Activated naive CD4-positive, alpha-beta T cell treated with anti-CD3 and anti-CD28 coated beads, Interleukin-2, amount 10 ng/mL, durations not matched to agents 7 days and 5 days (primary cell): Measurements from ENCODE around the gene KNTC1.
"Not testable (repeated sequence)": the region's sequence is repeated elsewhere in the genome, so short reads cannot be mapped to it uniquely, and the experiment has no call there.

Experiments used
- CTCF ChIA-PET: fragments of 350-600 bp; sonication (Branson Sonifier 250); formaldehyde crosslinking; loops from one replicate; lab custom pipeline; 2021; ENCODE audit warnings: antibody characterized with exemption; lab: Charles Lee
- DNase-seq: peaks from one replicate; pipeline ENCODE4 v3.0.0-alpha.2; 2020
- H3K27ac Mint-ChIP-seq: one replicate; pipeline ENCODE4 v1.8.0; 2021; ENCODE audit warnings: mild to moderate bottlenecking, moderate library complexity, mixed read lengths
- H3K27me3 Mint-ChIP-seq: one replicate; pipeline ENCODE4 v1.8.0; 2021; ENCODE audit warnings: mild to moderate bottlenecking, mixed read lengths
- H3K36me3 Mint-ChIP-seq: one replicate; pipeline ENCODE4 v1.8.0; 2021; ENCODE audit warnings: mixed read lengths
- H3K4me1 Mint-ChIP-seq: one replicate; pipeline ENCODE4 v1.8.0; 2021; ENCODE audit warnings: mixed read lengths
- H3K4me3 Mint-ChIP-seq: one replicate; pipeline ENCODE4 v1.8.0; 2021; ENCODE audit warnings: mild to moderate bottlenecking, moderate library complexity, mixed read lengths
- H3K9me3 Mint-ChIP-seq: one replicate; pipeline ENCODE4 v1.8.0; 2021; ENCODE audit warnings: mixed read lengths

KNTC1 gene

DNA sequence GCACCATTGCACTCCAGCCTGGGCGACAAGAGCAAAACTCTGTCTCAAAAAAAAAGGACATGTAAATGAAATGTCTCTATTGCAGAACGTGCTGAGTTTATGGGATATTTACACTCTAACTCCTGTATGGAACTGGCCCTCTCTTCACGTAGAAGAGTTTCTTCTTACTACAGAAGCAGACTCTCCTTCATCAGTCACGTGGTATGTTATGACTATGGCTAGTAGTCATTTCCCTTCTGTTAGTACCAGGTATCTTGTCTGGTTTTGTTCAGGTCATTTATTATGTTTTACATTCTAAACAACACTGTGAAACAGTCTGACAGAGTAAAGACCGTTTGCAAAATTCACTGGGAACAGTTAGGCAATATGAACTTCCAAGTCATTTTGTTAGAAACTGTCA, 20.3 kb downstream of the KNTC1 start:
- Mint-ChIP-seq H3K4me3 (no peak overlapping the region), H3K27me3 (no peaks in the 10 kb centered on the region), H3K9me3 (no peaks in the 10 kb centered on the region), H3K27ac (no peak overlapping the region), H3K4me1 (no peaks in the 10 kb centered on the region), H3K36me3 (peaks cover 35% of the 10 kb centered on the region)
- CTCF ChIA-PET, result interaction anchor here (0.9 kb wide), 1 partner anchor 9 kb away, joined by 3 read pairs; no protein-coding TSS in a partner anchor
- no peak for DNase-seq

DNA sequence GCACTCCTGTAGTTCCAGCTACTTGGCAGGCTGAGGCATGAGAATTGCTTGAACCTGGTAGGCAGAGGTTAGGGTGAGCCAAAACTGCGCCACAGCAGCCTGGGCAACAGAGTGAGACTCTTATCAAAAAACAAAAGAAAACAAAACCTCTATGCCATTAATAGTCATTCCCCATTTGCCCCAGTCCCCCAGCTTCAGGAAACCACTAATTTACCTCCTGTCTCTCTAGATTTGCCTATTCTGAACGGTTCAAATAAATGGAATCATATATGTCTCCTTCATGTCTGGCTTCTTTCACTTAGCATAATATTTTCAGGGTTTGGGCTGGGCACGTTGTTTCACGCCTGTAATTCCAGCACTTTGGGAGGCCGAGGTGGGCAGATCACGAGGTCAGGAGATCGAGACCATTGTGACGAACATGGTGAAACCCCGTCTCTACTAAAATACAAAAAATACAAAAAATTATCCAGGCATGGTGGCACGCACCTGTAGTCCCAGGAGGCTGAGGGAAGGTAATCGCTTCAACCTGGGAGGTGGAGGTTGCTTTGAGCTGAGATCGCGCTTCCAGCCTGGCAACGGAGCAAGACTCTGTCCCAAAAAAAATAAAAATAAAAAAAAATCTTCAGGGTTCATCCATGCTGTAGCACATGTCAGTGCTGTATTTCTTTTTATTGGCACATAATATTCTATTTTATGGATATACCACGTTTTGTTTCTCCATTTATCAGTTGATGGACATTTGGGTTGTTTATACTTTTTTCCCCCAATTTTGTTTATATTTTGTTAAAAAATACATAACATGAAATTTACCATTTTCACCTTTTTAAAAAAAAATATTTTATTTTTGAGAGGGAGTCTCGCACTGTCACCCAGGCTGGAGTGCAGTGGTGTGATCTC, 31.9 kb downstream of the KNTC1 start:
- peaks cover 35% of the 10 kb centered on the region for H3K36me3 Mint-ChIP-seq
- no peak overlapping the region for H3K4me3 Mint-ChIP-seq
- no peak for DNase-seq
- no peaks in the 10 kb centered on the region for H3K27me3 Mint-ChIP-seq
- CTCF ChIA-PET, result interaction anchor here (1.0 kb wide), 1 partner anchor 17 kb away, joined by 3 read pairs; no protein-coding TSS in a partner anchor
- H3K9me3 Mint-ChIP-seq, result no peaks in the 10 kb centered on the region
- no peak overlapping the region for H3K27ac Mint-ChIP-seq
- no peaks in the 10 kb centered on the region for H3K4me1 Mint-ChIP-seq

DNA sequence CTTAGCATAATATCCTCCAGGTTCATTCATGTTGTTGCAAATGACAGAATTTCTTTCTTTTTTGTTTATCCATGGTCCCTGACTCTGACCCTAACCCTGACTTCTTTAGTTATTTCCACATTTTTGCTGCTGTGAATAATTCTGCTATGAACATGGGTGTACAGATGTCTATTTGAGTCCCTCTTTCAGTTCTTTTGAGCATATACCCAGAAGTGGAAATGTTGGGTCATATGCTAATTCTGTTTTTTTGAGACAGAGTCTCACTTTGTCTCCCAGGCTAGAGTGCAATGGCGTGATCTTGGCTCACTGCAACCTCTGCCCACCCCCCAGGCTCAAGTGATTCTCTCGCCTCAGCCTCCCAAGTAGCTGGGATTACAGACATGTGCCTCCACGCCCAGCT, 33.1 kb downstream of the KNTC1 start:
- H3K4me3 Mint-ChIP-seq, result no peak overlapping the region
- H3K4me1 Mint-ChIP-seq, result no peaks in the 10 kb centered on the region
- no peaks in the 10 kb centered on the region for H3K27me3 Mint-ChIP-seq
- H3K9me3 Mint-ChIP-seq, result no peaks in the 10 kb centered on the region
- CTCF ChIA-PET, result no interaction called here
- DNase-seq, result no peak
- H3K27ac Mint-ChIP-seq, result no peak overlapping the region
- peaks cover 31% of the 10 kb centered on the region for H3K36me3 Mint-ChIP-seq

DNA sequence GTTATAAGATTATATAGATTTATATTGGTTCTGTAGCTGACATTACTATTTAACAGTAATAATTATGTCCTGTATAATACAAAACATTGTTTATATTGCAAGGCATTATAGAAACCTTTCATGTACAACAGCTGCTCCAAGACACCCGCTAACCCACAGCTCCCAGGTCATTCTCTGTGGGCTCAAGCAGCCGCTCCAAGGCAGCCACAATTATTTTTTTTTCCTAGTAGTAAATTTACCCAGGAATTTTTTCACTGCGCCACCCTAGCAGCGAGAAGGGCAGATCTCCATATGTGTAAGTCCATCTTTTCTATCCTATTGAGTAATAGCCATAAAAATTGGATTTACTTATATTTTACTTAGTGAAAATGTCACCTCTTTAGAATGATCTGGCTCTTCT, 36.3 kb downstream of the KNTC1 start:
- Mint-ChIP-seq H3K9me3 (no peaks in the 10 kb centered on the region), H3K4me1 (no peaks in the 10 kb centered on the region), H3K36me3 (peaks cover 27% of the 10 kb centered on the region), H3K27ac (no peak overlapping the region), H3K4me3 (no peak overlapping the region), H3K27me3 (no peaks in the 10 kb centered on the region)
- CTCF ChIA-PET, result no interaction called here
- DNase-seq, result no peak

DNA sequence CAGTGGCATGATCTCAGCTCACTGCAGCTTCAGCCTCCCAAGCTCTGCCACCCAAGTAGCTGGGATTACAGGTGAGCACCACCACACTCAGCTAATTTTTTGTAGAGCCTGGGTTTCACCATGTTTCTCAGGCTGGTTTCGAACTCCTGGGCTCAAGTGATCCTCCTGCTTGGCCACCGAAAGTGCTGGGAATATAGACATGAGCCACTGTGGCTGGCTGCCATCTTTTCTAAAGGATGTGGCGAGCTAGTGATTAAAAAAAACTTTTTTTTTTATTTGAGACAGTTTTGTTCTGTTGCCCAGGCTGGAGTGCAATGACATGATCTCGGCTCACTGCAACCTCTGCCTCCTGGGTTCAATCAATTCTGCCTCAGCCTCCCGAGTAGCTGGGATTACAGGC, 39.8 kb downstream of the KNTC1 start:
- not testable (repeated sequence) for H3K27ac Mint-ChIP-seq, H3K9me3 Mint-ChIP-seq, H3K4me3 Mint-ChIP-seq, DNase-seq, H3K27me3 Mint-ChIP-seq, H3K4me1 Mint-ChIP-seq
- CTCF ChIA-PET, result interaction anchor here (0.6 kb wide), 1 partner anchor 712 kb away, joined by 3 read pairs; no protein-coding TSS in a partner anchor
- peaks cover 20% of the 10 kb centered on the region for H3K36me3 Mint-ChIP-seq

DNA sequence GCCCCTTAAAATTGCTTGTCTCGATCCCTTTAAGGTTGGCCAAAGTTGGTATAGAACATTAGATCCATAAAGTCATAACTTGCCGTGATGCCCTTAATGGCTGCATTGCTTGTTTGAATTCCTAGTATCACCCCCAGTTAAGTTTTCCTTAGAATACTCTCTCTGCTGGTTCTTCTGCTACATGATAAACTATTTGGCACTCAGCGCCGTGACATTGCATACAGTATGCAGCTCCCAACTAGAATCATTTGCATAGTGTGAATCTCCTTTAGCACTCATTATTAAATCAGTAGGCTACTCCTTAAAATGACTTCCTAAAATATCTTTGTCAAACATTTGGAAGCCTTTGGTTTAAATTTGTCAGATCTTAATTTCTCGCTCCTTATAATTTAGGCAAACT, 42.2 kb downstream of the KNTC1 start:
- H3K4me1 Mint-ChIP-seq, result no peaks in the 10 kb centered on the region
- CTCF ChIA-PET, result no interaction called here
- H3K9me3 Mint-ChIP-seq, result no peaks in the 10 kb centered on the region
- H3K27ac Mint-ChIP-seq, result no peak overlapping the region
- DNase-seq, result no peak
- peaks cover 25% of the 10 kb centered on the region for H3K36me3 Mint-ChIP-seq
- H3K4me3 Mint-ChIP-seq, result no peak overlapping the region
- no peaks in the 10 kb centered on the region for H3K27me3 Mint-ChIP-seq

DNA sequence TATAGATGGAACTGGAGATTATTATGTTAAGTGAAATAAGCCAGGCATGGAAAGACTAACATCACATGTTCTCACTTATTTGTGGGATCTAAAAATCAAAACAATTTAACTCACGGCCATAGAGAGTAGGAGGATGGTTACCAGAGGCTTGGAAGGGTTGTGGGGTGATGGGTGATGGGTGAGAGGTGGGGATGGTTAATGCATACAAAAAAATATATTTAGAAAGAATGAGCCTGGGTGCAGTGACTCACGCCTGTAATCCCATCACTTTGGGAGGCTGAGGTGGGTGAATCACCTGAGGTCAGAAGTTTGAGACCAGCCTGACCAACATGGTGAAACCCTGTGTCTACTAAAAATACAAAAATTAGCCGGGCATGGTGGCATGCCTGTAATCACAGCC, 43.0 kb downstream of the KNTC1 start:
- CTCF ChIA-PET, H3K4me3 Mint-ChIP-seq, H3K27ac Mint-ChIP-seq, DNase-seq, H3K27me3 Mint-ChIP-seq, H3K9me3 Mint-ChIP-seq, H3K4me1 Mint-ChIP-seq: not testable (repeated sequence)
- H3K36me3 Mint-ChIP-seq, result peaks cover 29% of the 10 kb centered on the region

DNA sequence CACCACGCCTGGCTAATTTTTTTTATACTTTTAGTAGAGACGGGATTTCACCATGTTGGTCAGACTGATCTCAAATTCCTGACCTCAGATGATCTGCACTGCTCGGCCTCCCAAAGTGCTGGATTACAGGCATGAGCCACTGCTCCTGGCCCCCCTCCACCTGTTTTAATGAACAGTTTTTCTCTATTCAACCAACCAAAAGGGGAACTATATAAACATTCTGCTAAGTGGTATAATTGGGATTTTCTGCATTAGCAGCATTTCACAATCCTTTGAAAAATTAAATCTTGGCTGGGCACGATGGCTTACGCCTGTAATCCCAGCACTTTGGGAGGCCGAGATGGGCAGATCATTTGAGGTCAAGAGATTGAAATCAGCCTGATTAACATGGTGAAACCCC, 44.8 kb downstream of the KNTC1 start:
- H3K4me3 Mint-ChIP-seq, result no peak overlapping the region
- H3K36me3 Mint-ChIP-seq, result peaks cover 40% of the 10 kb centered on the region
- H3K4me1 Mint-ChIP-seq, result no peaks in the 10 kb centered on the region
- H3K9me3 Mint-ChIP-seq, result no peaks in the 10 kb centered on the region
- DNase-seq, result no peak
- CTCF ChIA-PET, result no interaction called here
- no peak overlapping the region for H3K27ac Mint-ChIP-seq
- H3K27me3 Mint-ChIP-seq, result no peaks in the 10 kb centered on the region

DNA sequence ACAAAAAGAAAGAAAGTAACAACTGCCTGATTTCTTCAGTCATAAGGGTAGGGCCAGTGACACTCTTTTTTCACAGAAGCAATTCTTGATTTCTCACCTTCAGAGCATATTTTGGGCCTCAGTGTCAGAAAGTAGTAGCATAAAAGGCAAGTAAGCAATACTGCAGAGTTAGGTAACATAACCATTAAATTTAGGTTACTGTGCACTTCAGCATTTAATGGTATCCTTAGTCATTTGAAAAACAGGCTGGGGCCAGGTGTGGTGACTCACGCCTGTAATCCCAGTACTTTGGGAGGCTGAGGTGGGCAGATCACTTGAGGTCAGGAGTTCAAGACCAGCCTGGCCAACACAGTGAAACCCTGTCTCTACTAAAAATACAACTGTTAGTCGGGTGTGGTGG, 56.2 kb downstream of the KNTC1 start:
- H3K36me3 Mint-ChIP-seq, result peaks cover 46% of the 10 kb centered on the region
- H3K4me3 Mint-ChIP-seq, H3K9me3 Mint-ChIP-seq, H3K27me3 Mint-ChIP-seq, H3K4me1 Mint-ChIP-seq, DNase-seq: not testable (repeated sequence)
- CTCF ChIA-PET, result interaction anchor here (1.0 kb wide), 1 partner anchor 9 kb away, joined by 3 read pairs; no protein-coding TSS in a partner anchor
- peak overlapping the region; percentile 55 for H3K27ac Mint-ChIP-seq

DNA sequence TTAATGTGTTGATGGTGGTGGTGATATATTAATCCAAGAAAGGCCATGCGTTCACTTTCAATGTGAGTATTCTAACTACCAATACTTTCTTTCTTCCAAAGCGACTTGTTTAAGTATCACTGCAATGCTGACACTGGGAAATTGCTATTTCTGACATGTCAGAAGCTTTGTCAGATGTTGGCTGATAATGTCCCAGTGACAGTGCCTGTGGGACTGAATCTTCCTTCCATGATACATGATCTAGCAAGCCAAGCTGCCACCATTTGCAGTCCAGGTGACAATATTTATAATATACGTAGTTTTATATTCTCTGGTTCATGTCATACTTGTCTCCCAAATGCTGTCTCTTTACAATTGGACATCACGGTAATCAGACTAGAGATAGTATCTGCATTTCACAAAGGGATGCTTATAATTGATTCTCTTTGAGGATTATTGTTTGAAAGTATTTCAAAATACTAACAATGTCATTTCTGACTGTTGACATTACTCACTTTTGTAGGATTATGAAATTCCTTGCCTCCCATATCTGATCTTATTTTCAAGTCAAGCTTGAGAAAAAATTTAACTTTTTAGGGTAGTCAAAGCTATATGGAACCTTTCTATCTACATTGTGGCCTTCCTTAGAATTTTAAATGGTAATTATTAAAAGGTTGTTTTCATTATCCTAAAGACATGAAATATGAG, 57.3 kb downstream of the KNTC1 start:
- peaks cover 41% of the 10 kb centered on the region for H3K36me3 Mint-ChIP-seq
- CTCF ChIA-PET, result no interaction called here

DNA sequence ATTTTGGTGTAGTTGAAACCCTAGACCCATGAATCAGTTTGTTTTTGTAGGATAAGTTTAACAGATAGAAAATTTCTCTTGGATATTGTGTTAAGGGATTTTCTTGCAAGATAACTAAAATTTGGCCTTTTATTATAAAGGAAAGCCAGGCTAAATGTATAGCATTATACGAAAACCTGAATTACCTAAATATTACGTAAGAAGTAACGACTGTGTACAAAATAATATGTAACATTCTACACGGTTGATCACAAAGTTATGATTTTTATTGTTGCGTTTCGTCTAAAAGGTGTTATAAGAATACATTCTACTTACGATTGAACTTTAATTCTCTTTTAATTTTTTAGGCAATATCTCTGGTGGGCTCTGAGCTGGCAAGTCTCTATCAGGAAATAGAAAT, 63.9 kb downstream of the KNTC1 start:
- no peaks in the 10 kb centered on the region for H3K4me1 Mint-ChIP-seq
- peaks cover 33% of the 10 kb centered on the region for H3K36me3 Mint-ChIP-seq
- no peaks in the 10 kb centered on the region for H3K9me3 Mint-ChIP-seq
- CTCF ChIA-PET, result interaction anchor here (0.8 kb wide), 1 partner anchor 10 kb away, joined by 4 read pairs; no protein-coding TSS in a partner anchor
- no peak overlapping the region for H3K4me3 Mint-ChIP-seq
- H3K27ac Mint-ChIP-seq, result no peak overlapping the region
- no peak for DNase-seq
- H3K27me3 Mint-ChIP-seq, result no peaks in the 10 kb centered on the region

More for the DNA sequence above, 57.3 kb downstream of the KNTC1 start:
- Mint-ChIP-seq H3K27ac (no peak overlapping the region), H3K9me3 (no peaks in the 10 kb centered on the region), H3K27me3 (no peaks in the 10 kb centered on the region), H3K4me1 (no peaks in the 10 kb centered on the region), H3K4me3 (no peak overlapping the region)
- no peak for DNase-seq

DNA sequence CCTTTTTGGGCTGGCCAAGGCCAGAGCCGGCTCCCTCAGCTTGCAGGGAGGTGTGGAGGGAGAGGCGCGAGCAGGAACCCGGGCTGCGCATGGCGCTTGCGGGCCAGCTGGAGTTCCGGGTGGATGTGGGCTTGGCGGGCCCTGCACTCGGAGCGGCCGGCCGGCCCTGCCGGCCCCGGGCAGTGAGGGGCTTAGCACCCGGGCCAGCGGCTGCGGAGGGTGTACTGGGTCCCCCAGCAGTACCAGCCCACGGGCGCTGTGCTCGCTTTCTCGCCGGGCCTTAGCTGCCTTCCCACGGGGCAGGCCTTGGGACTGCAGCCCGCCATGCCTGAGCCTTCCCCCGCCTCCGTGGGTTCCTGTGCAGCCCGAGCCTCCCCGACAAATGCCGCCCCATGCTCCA, 64.9 kb downstream of the KNTC1 start:
- CTCF ChIA-PET, DNase-seq, H3K27me3 Mint-ChIP-seq, H3K4me1 Mint-ChIP-seq, H3K9me3 Mint-ChIP-seq, H3K27ac Mint-ChIP-seq, H3K4me3 Mint-ChIP-seq: not testable (repeated sequence)
- H3K36me3 Mint-ChIP-seq, result peaks cover 36% of the 10 kb centered on the region

DNA sequence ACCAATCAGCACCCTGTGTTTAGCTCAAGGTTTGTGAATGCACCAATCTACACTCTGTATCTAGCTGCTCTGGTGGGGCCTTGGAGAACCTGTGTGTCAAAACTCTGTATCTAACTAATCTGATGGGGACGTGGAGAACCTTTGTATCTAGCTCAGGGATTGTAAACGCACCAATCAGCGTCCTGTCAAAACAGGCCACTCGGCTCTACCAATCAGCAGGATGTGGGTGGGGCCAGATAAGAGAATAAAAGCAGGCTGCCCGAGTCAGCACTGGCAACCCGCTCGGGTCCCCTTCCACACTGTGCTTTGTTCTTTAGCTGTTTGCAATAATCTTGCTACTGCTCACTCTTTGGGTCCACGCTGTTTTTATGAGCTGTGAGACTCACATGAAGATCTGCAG, 65.5 kb downstream of the KNTC1 start:
- DNase-seq, H3K9me3 Mint-ChIP-seq, H3K4me1 Mint-ChIP-seq, H3K27me3 Mint-ChIP-seq, H3K4me3 Mint-ChIP-seq, CTCF ChIA-PET, H3K27ac Mint-ChIP-seq: not testable (repeated sequence)
- H3K36me3 Mint-ChIP-seq, result peaks cover 38% of the 10 kb centered on the region

DNA sequence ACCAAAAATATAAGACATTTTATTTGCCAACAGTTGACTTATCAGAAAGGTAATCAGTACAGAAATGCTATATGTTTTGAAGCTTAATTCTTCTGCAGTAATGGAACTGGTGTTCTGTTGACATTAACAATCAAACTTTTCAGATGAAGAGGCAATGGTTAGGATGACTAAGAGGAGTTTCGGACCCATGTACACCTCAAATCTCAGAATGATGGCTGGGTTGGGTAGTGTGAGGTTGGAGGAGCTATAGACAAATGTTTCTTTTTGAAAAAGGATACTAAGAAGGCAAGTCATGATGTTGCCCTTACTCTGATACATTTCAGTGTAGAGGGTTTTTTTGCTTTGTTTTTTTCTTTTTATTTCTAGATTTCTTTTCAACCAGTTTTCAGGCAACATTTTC, 66.9 kb downstream of the KNTC1 start:
- H3K9me3 Mint-ChIP-seq, result no peaks in the 10 kb centered on the region
- peaks cover 2% of the 10 kb centered on the region for H3K4me1 Mint-ChIP-seq
- no peaks in the 10 kb centered on the region for H3K27me3 Mint-ChIP-seq
- no peak overlapping the region for H3K4me3 Mint-ChIP-seq
- no peak for DNase-seq
- H3K36me3 Mint-ChIP-seq, result peaks cover 36% of the 10 kb centered on the region
- H3K27ac Mint-ChIP-seq, result no peak overlapping the region
- CTCF ChIA-PET, result no interaction called here

DNA sequence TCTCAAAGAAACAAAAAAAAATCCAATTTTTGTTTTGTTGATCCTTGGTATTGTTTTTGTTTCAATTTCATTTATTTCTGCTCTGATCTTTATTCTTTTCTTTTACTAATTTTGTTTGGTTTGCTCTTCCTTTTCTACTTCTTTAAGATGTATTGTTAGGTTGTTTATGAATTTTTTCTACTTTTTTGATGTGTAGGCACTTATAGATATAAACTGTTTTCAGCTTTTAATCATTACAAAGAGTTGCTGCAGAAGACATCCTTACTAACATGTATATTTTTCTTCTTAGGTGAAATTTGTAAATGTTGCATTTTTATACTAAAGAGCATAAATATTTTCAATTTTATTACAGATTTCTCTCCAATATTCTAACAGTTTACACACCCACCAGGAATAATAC, 69.8 kb downstream of the KNTC1 start:
- peaks cover 2% of the 10 kb centered on the region for H3K4me1 Mint-ChIP-seq
- CTCF ChIA-PET, result no interaction called here
- H3K27me3 Mint-ChIP-seq, result no peaks in the 10 kb centered on the region
- H3K27ac Mint-ChIP-seq, result peak overlapping the region; percentile 60
- H3K36me3 Mint-ChIP-seq, result peaks cover 27% of the 10 kb centered on the region
- no peaks in the 10 kb centered on the region for H3K9me3 Mint-ChIP-seq
- no peak overlapping the region for H3K4me3 Mint-ChIP-seq
- no peak for DNase-seq
